ENCODE results near the gene LIPT2.

The LIPT2 gene

DNA sequence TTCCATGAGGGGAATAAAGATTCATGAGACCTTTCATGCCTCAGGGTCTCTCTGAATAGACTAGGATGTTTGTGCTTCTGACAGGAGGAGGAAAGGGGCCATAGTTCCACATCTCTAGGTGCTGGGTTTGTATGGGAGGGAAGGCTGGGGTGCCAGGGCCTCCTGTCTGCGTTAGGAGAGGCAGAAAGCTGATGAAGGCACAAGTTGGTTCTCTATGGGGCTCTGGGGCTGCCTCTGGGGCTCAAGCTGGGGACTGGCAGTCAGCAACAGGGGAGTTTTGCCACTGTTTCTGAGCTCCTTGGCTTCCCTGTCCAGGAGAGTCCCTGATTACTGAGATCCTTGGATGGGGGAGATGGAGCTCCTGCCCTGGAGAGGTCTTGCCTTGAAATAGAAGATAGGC lies 30.3 kb downstream of the LIPT2 start:
- DNase-seq: no peak

DNA sequence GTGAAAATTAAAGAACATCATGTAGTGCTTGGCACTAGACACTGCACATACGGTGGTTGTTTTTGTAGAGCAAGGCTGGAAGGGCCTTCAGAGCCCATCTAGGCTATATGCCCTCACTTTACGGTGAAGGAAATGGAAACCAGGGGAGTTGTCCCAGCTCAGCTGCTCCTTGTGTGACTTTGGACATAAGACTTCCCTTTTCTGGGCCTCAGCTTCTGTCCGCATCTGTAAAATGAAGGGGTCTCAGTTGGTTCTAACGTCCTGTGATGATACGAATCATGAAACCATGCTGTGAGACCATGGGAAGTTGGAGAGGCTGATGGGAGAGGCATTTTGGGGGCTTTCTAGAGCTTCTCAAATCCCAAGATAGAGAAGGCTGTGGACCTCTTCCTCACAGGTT lies 30.9 kb downstream of the LIPT2 start:
- DNase-seq: no peak

GRCh38 chr11:74462009-74462408 lies 31.5 kb downstream of the LIPT2 start:
- DNase-seq: no peak

DNA sequence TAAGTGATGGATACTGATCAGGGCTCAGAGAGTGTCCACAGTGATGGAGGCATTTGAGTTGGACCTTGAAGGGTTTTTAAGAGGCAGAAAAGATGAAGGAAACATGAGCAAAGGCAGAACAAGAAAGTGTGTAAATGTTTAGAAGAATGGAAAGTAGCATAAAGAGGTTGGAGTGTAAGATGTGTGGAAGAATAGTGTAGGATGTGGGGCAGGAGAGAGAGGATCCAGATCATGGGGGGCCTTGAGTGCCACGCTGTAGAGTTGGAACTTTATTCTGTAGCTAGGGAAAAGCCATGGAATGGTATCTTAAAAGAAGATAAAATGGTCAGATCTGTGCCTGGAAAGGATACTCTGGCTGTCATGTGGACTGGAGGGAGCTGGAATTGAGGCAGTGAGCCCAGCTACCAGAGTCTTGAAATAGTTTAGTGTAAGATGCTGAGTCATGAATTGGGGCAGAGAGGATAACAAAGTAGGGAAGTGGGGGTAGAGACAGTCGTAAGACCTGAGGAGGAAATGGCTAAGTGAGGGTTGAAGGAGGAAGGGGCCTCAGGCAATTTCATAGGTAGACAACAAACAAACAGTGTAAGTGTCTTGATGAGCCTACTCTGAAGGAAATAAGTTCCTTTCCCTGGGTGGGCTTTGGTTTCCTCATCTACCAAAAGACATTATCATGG lies 32.9 kb downstream of the LIPT2 start:
- DNase-seq: no peak

- DNase-seq: no peak
These were observed 33.5 kb downstream of the LIPT2 start for GRCh38 chr11:74460065-74460464.

DNA sequence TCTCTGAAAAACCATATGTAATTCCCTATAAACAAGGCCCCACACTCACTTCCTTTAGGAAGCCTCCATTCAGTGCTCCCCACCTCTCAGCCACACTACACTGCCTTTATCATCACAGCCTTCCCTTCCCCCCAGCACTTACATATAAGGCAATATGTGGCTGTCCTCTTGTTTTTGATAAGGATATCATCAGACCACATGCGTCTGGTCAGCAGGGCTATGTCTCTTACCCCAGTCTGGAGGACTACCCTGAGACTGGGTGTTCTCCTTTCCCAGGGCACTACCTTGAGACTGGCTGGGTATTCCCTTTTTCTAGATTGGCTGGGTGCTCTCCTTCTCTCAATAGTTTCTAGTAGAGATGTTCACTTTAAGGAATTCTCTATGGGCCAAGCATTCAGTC lies 33.9 kb downstream of the LIPT2 start:
- DNase-seq: no peak

GRCh38 chr11:74457356-74457755 lies 36.2 kb downstream of the LIPT2 start:
- DNase-seq: no peak

- DNase-seq: no peak
These were observed 40.0 kb downstream of the LIPT2 start for GRCh38 chr11:74453373-74453975.

- no peak for DNase-seq
These were observed 41.2 kb downstream of the LIPT2 start for GRCh38 chr11:74452366-74452765.

GRCh38 chr11:74450318-74450717 lies 43.2 kb downstream of the LIPT2 start:
- DNase-seq: no peak

GRCh38 chr11:74449369-74449931 lies 44.1 kb downstream of the LIPT2 start:
- peak; percentile 42 for DNase-seq

DNA sequence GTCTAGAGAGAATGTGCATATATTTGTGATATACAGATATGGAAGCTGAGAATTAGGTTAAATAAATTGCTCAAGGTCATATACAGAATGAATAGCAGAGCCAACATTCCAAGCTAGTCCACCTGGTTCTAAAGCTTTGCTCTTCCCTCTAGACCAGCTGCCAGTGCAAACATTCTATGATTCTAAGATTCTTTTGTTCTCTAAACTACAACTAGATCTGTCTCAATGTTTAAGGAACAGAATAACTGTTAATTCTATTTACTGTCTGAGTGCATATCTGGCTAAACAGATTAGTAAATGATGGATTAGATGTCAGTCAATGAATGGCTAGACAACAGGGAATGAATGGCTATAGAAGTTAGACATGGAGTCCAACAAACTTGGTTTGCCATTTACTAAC lies 45.8 kb downstream of the LIPT2 start:
- DNase-seq: no peak

- DNase-seq: no peak
These were observed 47.0 kb downstream of the LIPT2 start for GRCh38 chr11:74446532-74446938.

- no peak for DNase-seq
These were observed 49.2 kb downstream of the LIPT2 start for GRCh38 chr11:74444173-74444826.

GRCh38 chr11:74443071-74443864 lies 50.3 kb downstream of the LIPT2 start:
- no peak for DNase-seq

DNA sequence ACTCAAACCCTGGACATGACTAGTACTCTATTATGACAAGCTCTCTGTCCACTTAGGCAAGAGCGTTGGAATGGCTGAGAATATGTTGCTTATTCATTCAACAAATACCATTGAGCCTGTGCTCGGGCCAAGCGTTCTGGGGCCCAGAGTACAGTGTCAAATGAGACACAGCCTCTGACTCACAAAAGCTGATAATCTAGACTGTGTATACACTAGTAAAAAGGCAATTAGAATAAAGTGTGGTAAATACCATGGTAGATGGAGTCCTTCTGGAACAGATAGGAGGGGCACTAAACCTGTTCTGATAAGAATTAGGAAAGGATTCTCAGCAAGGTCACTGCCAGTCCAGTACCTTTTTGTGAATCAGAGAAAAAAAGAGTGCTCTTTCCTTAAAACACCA lies 50.9 kb downstream of the LIPT2 start:
- no peak for DNase-seq

All from NCI-H1048 (cell line).